Mesothelial cell of epicardium (in vitro differentiated cells): Measurements from ENCODE around the gene KRTAP20-4. TPM values are rescaled to one million over a fixed set of nuclear protein-coding genes. Genes with fewer than 3 reads are reported as not detected.

Experiments
- DNase-seq, 2 experiments: peaks; one replicate each; pipeline ENCODE4 v3.0.0; 2021; ENCODE audit warnings: low spot score in 2 of 2; ENCODE audit not compliant: unreplicated experiment in 2 of 2
- H3K27ac Mint-ChIP-seq: 2 replicates; pipeline ENCODE4 v1.8.0; 2021; ENCODE audit warnings: mixed read lengths
- H3K27me3 Mint-ChIP-seq: 2 replicates; pipeline ENCODE4 v1.8.0; 2021; ENCODE audit warnings: low read depth, mixed read lengths
- H3K36me3 Mint-ChIP-seq: 2 replicates; pipeline ENCODE4 v1.8.0; 2021; ENCODE audit warnings: mixed read lengths
- H3K4me1 Mint-ChIP-seq: 2 replicates; pipeline ENCODE4 v1.8.0; 2021; ENCODE audit warnings: mixed read lengths
- H3K4me3 Mint-ChIP-seq: 2 replicates; pipeline ENCODE4 v1.8.0; 2021; ENCODE audit warnings: mild to moderate bottlenecking, moderate library complexity, mixed read lengths
- H3K9me3 Mint-ChIP-seq: 2 replicates; pipeline ENCODE4 v1.8.0; 2021; ENCODE audit warnings: mixed read lengths
- total RNA-seq: library from RNA; stranded (reverse); gene quantifications from 3 replicates; pipeline ENCODE4 v1.2.1, GENCODE V29; 2021
- TF ChIP-seq, protein P1 (sequence below): fragments of 200-600 bp; sonication (generic); IDR thresholded peaks from one replicate; pipeline ENCODE4 v1.5.0; 2021; ENCODE audit warnings: antibody characterized with exemption; ENCODE audit not compliant: unreplicated experiment

KRTAP20-4 gene
- total RNA-seq: not detected in 3 replicates

DNA sequence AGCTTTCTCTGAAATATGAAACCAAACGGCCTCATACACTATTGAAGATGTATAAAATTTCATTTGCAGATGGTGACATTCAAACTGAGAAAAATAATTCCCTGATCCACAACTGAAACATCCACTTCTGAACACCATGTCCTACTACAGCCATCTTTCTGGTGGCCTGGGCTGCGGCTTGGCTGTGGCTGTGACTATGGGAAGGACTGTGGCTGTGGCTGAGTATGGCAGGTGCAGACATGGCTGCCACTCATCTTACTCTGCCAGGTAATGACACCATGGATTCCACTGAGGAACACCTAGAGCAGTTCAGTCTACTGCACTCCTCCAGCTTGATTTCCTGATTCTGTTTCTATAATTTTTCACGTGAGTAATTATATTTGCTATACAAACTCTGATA lies at the start of gene KRTAP20-4:
Gene KRTAP20-4, plus strand, starts transcription at position 106 of the 400 bp plus-strand sequence.
- H3K27ac Mint-ChIP-seq: no peak within 1 kb of the TSS
- TF ChIP-seq, protein P1, sequence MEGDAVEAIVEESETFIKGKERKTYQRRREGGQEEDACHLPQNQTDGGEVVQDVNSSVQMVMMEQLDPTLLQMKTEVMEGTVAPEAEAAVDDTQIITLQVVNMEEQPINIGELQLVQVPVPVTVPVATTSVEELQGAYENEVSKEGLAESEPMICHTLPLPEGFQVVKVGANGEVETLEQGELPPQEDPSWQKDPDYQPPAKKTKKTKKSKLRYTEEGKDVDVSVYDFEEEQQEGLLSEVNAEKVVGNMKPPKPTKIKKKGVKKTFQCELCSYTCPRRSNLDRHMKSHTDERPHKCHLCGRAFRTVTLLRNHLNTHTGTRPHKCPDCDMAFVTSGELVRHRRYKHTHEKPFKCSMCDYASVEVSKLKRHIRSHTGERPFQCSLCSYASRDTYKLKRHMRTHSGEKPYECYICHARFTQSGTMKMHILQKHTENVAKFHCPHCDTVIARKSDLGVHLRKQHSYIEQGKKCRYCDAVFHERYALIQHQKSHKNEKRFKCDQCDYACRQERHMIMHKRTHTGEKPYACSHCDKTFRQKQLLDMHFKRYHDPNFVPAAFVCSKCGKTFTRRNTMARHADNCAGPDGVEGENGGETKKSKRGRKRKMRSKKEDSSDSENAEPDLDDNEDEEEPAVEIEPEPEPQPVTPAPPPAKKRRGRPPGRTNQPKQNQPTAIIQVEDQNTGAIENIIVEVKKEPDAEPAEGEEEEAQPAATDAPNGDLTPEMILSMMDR: no peak
- no peaks in the 10 kb centered on the region for H3K4me1 Mint-ChIP-seq
- H3K36me3 Mint-ChIP-seq: no peaks in the 10 kb centered on the region
- peaks cover 54% of the 10 kb centered on the region for H3K9me3 Mint-ChIP-seq
- H3K27me3 Mint-ChIP-seq: no peaks in the 10 kb centered on the region
- H3K4me3 Mint-ChIP-seq: no peak within 1 kb of the TSS
- DNase-seq: no peak

DNA sequence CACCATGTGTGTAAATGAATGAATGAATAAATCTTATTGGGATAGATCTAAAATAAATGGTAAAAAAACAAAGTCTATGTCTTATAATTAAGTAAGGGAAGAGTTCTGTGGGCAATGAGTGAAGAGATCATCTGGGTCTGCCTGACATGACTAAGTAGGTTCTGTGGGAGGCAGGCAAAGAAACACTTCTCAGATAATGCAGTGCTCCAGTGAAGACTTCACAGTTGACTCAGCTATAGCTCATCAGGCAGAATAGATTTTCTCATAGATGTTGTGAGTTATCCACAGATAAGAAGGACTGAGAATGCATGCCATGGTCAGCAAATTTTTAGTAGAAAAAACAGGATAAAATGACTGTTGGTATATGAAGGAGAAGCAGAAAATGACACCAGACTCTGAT lies 42.7 kb upstream of the KRTAP20-4 start:
- no peak for DNase-seq
- TF ChIP-seq, protein P1: no peak
- peaks cover 17% of the 10 kb centered on the region for H3K9me3 Mint-ChIP-seq
- no peaks in the 10 kb centered on the region for H3K36me3 Mint-ChIP-seq
- no peak overlapping the region for H3K4me3 Mint-ChIP-seq
- H3K27ac Mint-ChIP-seq: no peak overlapping the region
- H3K27me3 Mint-ChIP-seq: no peaks in the 10 kb centered on the region
- no peaks in the 10 kb centered on the region for H3K4me1 Mint-ChIP-seq

DNA sequence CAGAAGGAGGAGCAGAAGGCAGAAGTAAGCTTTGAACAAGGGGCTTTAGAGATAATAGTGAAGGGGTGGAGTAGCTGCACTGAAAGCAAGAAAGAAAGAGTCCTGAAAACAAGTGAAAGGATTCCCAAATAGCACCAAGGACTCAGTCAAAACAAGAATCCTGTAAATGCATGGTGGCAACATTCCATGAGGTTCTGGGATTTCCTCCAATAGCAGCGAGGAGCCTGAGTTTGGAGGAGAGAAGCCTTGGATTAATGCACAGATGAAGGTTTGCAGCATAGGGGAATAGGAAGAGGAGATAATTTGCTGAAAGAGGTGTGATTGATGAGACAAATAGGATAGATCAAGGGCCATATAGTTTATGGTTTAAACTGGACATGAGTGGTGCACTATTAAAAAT lies 41.1 kb upstream of the KRTAP20-4 start:
- TF ChIP-seq, protein P1: no peak
- Mint-ChIP-seq H3K36me3 (no peaks in the 10 kb centered on the region), H3K9me3 (peaks cover 16% of the 10 kb centered on the region), H3K27me3 (no peaks in the 10 kb centered on the region), H3K4me1 (no peaks in the 10 kb centered on the region), H3K4me3 (no peak overlapping the region), H3K27ac (no peak overlapping the region)
- no peak for DNase-seq

DNA sequence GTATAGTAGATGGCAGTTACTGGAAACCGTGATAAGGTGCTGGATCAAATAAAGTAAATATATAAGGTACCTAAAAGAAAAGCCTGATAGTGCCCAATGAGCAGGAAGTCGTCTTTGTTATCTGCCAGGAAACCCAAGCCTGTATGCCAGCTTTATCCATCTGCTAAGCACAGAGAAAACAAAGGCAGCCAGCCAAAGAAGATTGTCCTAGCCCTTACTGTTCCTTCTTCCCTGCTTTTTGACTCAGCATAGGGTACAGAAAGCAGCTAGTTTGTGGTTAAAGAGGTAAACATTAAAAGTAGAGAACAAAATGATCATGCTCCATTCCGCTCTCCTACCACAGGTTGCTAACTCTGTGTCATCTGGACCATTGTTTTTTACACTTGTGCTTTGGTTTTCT lies 40.3 kb upstream of the KRTAP20-4 start:
- H3K36me3 Mint-ChIP-seq: no peaks in the 10 kb centered on the region
- no peaks in the 10 kb centered on the region for H3K4me1 Mint-ChIP-seq
- no peak overlapping the region for H3K27ac Mint-ChIP-seq
- H3K27me3 Mint-ChIP-seq: no peaks in the 10 kb centered on the region
- TF ChIP-seq, protein P1: no peak
- no peak for DNase-seq
- no peak overlapping the region for H3K4me3 Mint-ChIP-seq
- H3K9me3 Mint-ChIP-seq: peaks cover 20% of the 10 kb centered on the region

DNA sequence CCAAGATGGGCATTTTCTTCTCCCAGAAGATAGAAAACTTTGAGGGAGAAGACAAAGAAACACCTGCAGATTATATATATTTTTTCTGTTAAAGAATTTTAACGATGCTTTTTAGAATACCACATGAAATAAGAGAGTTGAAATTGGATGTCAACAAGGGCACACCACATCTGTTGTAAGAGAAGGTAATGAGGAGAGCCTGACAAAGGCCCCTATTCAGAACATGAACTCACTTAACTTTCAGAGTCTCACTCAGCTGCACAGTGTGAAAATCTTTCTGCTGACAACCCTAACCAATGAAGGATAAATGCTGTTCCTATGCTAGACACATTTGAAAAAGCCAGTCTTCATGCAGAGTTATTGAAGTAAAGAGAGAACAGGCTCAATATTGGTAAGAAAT lies 37.6 kb upstream of the KRTAP20-4 start:
- peaks cover 31% of the 10 kb centered on the region for H3K9me3 Mint-ChIP-seq
- TF ChIP-seq, protein P1: no peak
- no peak for DNase-seq
- no peak overlapping the region for H3K4me3 Mint-ChIP-seq
- H3K27me3 Mint-ChIP-seq: no peaks in the 10 kb centered on the region
- H3K4me1 Mint-ChIP-seq: no peaks in the 10 kb centered on the region
- H3K27ac Mint-ChIP-seq: no peak overlapping the region
- no peaks in the 10 kb centered on the region for H3K36me3 Mint-ChIP-seq

DNA sequence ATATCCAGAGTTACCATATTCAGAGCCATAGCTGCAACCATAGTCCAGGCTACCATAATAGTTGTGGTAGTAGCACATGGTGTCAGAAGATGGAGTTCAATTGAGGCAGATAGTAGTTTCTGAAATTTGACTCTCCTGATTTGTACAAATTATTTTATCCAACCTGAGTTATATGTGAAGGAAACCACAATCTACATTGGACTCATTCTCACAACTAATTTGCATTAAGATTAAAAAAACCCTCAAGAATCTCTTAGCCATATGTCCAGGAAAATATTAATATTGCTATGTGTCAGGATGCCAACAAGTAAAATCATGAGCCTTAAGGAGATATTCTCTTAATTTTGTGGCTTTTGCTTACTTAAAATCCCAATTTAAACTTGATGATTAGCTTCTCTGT lies 30.1 kb upstream of the KRTAP20-4 start, which contains the start of gene KRTAP22-2:
Gene KRTAP22-2, minus strand, starts transcription at position 101 of the 400 bp plus-strand sequence.
- TF ChIP-seq, protein P1: no peak
- Mint-ChIP-seq H3K4me1 (no peaks in the 10 kb centered on the region), H3K27ac (no peak within 1 kb of the TSS), H3K36me3 (no peaks in the 10 kb centered on the region), H3K27me3 (no peaks in the 10 kb centered on the region), H3K9me3 (peaks cover 42% of the 10 kb centered on the region), H3K4me3 (no peak within 1 kb of the TSS)
- DNase-seq: no peak
